HG03039 (cell line): ENCODE data around the gene IQCN.

Experiments
- ATAC-seq: cut with Tn5 transposase; IDR thresholded peaks from one replicate; pipeline ENCODE4 v1.9.1; 2021; ENCODE audit warnings: mild to moderate bottlenecking, moderate library complexity; ENCODE audit not compliant: unreplicated experiment

Gene IQCN

GRCh38 chr19:18306209-18306887 is 32.1 kb upstream of the IQCN start:
- no peak for ATAC-seq

DNA sequence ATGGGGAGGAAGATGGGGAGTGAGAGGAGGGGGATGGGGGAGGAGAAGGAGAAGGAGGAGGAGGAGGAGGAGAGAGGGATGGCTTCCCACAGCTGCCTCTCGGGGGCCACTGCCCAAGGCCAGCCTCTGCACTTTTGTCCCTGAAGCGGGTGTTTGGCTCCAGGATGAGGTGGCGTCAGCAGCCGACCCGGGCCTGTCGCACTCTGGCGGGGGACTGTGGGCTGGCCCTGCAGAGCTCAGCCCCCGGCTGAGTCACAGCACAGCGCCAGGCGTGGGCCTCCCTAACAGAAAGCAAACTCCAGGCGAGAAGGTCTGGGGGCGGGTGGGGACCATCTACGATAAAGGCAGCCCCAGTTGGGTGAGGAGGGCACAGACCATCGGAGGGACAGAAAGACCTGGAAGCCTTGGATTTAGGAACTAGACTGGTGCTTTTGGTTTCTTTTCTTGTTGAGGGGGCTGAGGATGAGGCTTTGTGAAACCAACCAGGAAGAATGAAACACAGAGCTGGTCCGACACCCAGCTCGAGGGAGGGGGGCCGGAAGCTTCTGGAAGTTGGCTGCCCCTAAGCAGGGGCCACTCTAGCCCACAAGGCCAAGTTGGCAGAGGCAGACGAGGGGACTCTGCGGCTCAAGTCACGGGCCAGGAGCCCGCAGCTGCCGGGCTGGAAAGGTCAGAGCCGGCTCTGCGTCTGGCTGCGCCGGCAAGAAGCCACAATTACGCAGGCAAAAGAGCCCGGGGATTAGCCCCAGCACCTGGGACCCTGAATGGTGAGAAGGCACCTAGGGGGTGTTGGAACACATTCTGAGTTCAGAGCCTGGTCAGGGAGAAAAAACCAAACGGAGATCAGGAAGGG is 30.4 kb upstream of the IQCN start:
- ATAC-seq = no peak

DNA sequence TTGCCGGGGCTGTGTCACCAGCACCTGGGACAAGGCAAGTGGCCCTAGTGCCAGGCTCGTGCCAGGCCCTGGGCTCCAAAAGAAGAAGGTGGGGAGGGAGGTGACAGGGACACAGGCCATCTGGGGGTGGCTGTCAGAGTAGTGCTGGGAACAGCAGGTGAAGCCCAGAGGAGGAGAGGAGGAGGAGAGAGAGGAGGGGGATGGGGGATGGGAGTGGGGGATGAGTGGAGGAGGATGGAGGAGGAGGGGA is 29.9 kb upstream of the IQCN start:
- ATAC-seq = no peak

DNA sequence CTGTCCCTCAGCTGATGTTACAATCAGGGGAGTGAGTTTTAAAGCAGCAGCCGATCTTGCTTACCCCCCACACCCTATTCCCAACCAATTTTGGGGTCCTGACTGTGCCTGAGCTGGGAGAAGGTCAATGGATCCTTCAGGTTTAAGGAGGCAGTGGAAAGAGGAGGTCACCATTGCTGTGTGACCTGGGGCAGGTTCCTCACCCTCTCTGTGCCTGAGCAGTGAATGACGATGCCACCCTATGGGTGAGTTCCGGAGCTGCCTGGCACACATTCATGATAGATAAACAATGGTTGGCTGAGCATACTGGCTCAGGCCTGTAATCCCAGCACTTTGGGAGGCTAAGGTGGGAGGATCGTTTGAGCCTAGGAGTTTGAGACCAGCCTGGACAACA is 27.5 kb upstream of the IQCN start:
- ATAC-seq = no peak

DNA sequence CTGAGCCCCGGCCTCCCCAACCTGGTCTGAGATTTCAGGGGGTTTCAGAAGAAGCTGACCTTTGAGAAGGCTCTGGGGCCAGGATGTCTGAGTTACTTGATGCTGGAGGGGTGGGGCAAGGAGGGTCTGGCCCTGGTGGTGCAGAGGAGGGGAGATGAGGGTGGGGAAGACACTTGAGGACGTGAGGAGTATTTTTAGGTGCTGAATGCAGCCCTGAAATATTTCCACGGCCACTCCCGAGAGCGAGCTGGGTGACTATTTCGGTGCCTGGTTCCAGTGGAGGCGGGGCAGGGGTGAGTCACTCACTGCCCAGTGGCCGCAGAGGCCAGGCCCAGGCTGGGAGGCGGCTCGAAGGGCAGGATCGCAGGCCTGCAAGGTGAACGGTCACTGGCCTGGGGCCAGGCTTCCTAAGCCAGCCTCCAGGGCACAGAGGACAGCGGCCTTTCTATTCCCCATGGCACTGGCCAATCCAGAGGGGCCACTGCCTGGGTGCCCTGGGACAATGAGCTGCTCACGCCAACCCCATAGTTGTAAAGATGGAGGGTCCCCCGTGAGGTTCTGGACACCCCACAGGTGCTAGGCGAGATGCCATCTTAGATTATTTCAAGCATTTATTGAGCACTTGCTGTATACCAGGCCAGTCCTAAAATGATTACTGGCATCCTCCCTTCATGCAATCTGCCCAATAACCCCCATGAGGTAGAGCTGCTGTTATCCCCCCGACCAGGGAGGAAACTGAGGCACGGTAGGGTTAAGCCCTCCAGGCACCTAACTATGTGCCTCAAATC is 26.9 kb upstream of the IQCN start:
- ATAC-seq = no peak

GRCh38 chr19:18299654-18300053 is 25.4 kb upstream of the IQCN start:
- no peak for ATAC-seq

DNA sequence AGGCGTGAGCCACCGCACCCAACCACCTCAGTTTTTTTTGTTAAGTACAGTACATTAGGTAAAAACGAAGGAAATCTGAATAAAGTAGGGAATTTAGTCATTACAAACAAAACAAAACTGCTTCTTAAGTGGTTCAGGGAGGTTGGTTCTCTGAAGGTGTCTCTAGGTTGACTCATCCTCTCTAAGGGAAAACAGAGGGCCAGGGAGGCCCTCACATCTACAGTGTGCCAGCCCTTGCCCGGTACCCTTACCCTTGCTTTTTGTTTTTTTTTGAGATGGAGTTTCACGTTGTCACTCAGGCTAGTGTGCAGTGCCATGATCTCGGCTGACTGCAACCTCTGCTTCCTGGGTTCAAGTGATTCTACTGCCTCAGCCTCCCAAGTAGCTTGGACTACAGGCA is 24.3 kb upstream of the IQCN start:
- no peak for ATAC-seq

- no peak for ATAC-seq
Observed at GRCh38 chr19:18297308-18297707, 23.1 kb upstream of the IQCN start.

GRCh38 chr19:18295034-18295451 is 20.8 kb upstream of the IQCN start:
- no peak for ATAC-seq

GRCh38 chr19:18294467-18294864 is 20.2 kb upstream of the IQCN start:
- no peak for ATAC-seq

GRCh38 chr19:18293642-18294466 is 19.6 kb upstream of the IQCN start:
- ATAC-seq = no peak

GRCh38 chr19:18292810-18293641 is 18.8 kb upstream of the IQCN start:
- ATAC-seq = no peak

DNA sequence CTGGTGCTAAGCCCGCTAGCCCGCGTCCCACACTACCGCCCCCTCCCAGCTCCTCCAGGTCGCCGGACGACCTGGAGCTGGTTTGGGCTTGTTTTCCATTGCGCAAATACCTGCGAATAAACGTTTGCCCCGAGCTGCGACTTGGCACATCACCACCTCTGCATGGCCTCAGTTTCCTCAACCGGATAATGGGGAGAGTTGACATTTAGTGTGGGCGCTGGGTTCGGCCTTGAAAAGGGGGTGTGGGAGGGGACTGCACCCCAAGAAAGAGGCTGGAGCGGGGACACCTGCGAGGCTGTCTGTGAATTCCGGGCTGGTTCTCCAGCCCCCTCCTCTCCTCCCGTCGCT is 18.2 kb upstream of the IQCN start:
- ATAC-seq = peak; percentile 3

DNA sequence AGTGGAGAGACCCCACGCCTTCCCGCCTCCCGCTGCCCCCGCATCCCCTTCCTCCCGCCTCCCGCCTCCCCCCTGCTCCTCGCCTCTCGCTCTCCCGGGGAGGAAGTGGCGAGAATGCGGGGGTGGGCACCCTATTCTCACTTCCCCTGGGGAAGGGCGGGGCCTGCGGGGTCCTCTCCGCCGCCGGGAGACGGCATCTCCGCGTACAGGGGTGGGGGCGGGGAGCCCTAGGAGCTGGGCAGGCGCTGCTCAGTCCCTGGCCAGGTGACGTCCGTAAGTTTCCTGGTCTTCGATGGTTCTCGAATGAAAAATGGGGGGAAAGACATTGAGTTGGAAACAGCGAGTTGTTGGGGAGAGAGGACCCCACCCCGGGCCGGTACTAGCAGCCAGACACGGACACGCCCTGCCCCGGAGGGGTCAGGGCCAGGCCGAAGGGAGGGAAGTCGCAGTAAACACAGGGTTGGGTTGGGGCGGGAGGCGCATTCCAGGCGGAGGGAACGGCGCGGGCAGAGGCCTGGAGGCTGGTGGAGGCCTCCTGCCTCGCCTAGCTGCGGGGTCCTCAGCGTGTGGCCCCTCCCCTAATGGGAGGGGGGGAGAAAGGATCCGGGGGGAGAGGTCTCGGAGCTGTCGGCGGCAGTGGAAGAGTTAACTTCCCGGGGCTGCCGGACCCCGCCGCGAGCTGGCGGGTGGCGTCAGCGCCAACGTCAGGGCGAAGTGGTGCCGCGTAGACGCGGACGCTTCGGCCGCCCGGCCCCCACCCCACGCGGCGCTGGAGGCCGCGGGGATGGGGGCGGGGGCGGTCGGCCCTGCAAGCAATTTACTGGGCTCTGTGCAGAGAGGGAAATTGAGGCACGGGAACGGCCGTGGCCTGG is 17.6 kb upstream of the IQCN start:
- ATAC-seq = peak; percentile 42

DNA sequence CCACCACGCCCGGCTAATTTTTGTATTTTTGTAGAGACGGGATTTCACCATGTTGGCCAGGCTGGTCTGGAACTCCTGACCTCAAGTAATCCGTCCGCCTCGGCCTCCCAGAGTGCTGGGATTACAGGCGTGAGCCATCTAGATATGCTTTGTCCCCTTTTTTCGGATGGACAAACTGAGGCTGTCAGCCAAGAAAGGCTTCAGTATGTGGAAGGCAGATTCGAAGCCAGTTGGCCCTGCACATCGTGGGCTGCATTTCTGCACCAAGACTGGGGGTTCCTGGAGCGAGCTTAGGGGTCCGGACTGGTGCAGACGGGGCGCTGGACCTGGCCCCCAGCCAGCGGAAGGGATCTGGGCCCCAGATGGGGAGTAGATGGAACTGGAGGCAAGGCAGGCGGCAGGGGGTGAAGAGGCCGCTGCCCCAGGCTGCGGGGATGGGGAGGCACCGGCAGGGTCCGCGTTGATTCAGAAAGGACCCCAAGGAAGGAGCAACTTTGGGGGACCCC is 16.8 kb upstream of the IQCN start:
- ATAC-seq = no peak

DNA sequence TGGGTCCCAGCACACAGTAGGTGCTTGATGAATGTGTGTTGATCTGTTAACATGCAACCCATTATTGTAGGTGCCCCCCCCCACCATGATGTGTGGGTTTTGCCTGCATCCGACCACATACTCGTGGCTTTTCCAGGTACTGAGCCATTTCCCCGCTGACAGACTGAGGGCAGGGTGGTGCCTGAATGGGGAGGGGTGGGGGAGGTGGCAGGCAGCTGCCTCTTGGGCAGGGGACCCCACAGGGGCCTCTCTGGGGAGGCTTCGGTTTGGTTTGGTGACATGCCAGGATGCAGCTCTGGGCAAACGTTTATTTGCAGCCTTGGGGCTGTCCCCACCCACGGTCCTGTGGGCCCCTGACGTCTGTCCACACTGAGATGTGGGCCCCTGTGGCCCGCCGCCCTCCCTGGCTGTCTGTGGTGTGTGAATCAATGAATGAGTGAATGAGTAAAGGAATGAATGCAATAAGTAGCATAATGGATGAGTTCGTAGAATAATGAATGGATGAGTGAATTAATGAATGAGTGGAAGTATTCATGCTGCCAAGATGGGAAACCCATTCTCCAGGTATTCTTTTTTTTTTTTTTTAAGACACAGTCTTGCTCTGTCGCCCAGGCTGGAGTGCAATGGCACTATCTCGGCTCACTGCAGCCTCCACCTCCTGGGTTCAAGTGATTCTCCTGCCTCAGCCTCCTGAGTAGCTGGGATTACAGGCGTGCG is 16.2 kb upstream of the IQCN start:
- ATAC-seq = no peak

- no peak for ATAC-seq
Observed at GRCh38 chr19:18289471-18290301, 15.4 kb upstream of the IQCN start.
